Colonic mucosa (tissue), 4 donors: ENCODE data around the gene EIF2S1. TPM values are rescaled to one million over a fixed set of nuclear protein-coding genes. Genes with fewer than 3 reads are reported as not detected.

ENCODE experiments used
- DNase-seq: peaks from one replicate; pipeline ENCODE4 v3.0.0-alpha.2; 2020
- H3K27ac ChIP-seq: fragments of 200-600 bp; one replicate; pipeline ENCODE4 v1.8.0; 2021
- H3K27me3 ChIP-seq: fragments of 200-600 bp; one replicate; pipeline ENCODE4 v1.8.0; 2021
- H3K36me3 ChIP-seq: fragments of 200-600 bp; one replicate; pipeline ENCODE4 v1.8.0; 2021
- H3K4me1 ChIP-seq: fragments of 200-600 bp; one replicate; pipeline ENCODE4 v1.8.0; 2021; ENCODE audit warnings: mild to moderate bottlenecking
- H3K4me3 ChIP-seq: fragments of 200-600 bp; one replicate; pipeline ENCODE4 v1.8.0; 2021
- H3K9ac ChIP-seq, 2 donors: one replicate each; pipeline ENCODE4 v1.7.0; 2013; ENCODE audit warnings: control low read depth in 2 of 2, low read depth in 2 of 2, low read length in 2 of 2
- H3K9me3 ChIP-seq: fragments of 200-600 bp; one replicate; pipeline ENCODE4 v1.8.0; 2021
- CTCF ChIP-seq: fragments of 200-600 bp; IDR thresholded peaks from one replicate; pipeline ENCODE4 v1.8.0; 2022; ENCODE audit warnings: antibody characterized with exemption, mild to moderate bottlenecking
- intact Hi-C: fragments of 100-400 bp; cut with DNase I; formaldehyde crosslinking; loops from one replicate; pipeline ENCODE4 v1.14.1; 2022
- total RNA-seq, 2 donors: library from RNA; stranded (reverse); fragmentation: NEBNext Ultra II Directional in 1 of 2; extraction: Animal tissue kit (Norgen Biotek cat#: 25700) in 1 of 2; gene quantifications; one replicate each; pipeline ENCODE4 v1.2.1, GENCODE V29; 2021
- donor health status: healthy.
- donor health status: DM: no; HTN: no; CAD: no.
- donor health status: DM: no; HTN: no; CAD: no.

The EIF2S1 gene
- total RNA-seq, 2 donors from 2014 or later, result 73.7 to 130 TPM

- Histone ChIP-seq H3K27ac (peak overlapping the region; percentile 80), H3K9ac (peak overlapping the region in 1 of 2 donors; percentile 7)
- DNase-seq, result peak; percentile 69
Measured at GRCh38 chr14:67418401-67419191, 58.5 kb downstream of the EIF2S1 start.

GRCh38 chr14:67420102-67420739 lies 60.1 kb downstream of the EIF2S1 start:
- peak; percentile 65 for TF ChIP-seq CTCF
- no peak overlapping the region for H3K4me3 ChIP-seq
- intact Hi-C loops, result loop anchor here (10.0 kb wide), 2 partner anchors 245 to 285 kb away; partner anchors contain the start of gene RDH12
- no peak overlapping the region for H3K9ac ChIP-seq
- peak overlapping the region; percentile 80 for H3K27ac ChIP-seq
- peak; percentile 63 for DNase-seq
- no peaks in the 10 kb centered on the region for H3K4me1 ChIP-seq
- no peaks in the 10 kb centered on the region for H3K9me3 ChIP-seq
- no peaks in the 10 kb centered on the region for H3K36me3 ChIP-seq
- H3K27me3 ChIP-seq, result no peaks in the 10 kb centered on the region

More at GRCh38 chr14:67418401-67419191, 58.5 kb downstream of the EIF2S1 start:
- intact Hi-C loops, result no loop called here
- no peak for TF ChIP-seq CTCF
- Histone ChIP-seq H3K27me3 (no peaks in the 10 kb centered on the region), H3K4me3 (no peak overlapping the region), H3K4me1 (no peaks in the 10 kb centered on the region), H3K36me3 (no peaks in the 10 kb centered on the region), H3K9me3 (no peaks in the 10 kb centered on the region)

- H3K4me3 ChIP-seq, result no peak overlapping the region
- H3K36me3 ChIP-seq, result no peaks in the 10 kb centered on the region
- no peaks in the 10 kb centered on the region for H3K4me1 ChIP-seq
- TF ChIP-seq CTCF, result no peak
- no peak overlapping the region for H3K9ac ChIP-seq
- DNase-seq, result no peak
- no peak overlapping the region for H3K27ac ChIP-seq
- H3K27me3 ChIP-seq, result no peaks in the 10 kb centered on the region
- no peaks in the 10 kb centered on the region for H3K9me3 ChIP-seq
- intact Hi-C loops, result loop anchor here (10.0 kb wide), 2 partner anchors 243 to 283 kb away; partner anchors contain the start of gene RDH12
Measured at GRCh38 chr14:67421356-67422224, 61.5 kb downstream of the EIF2S1 start.

- intact Hi-C loops, result loop anchor here (10.0 kb wide), 2 partner anchors 241 to 281 kb away; partner anchors contain the start of gene RDH12
- Histone ChIP-seq H3K27ac (no peak overlapping the region), H3K9ac (no peak overlapping the region), H3K36me3 (no peaks in the 10 kb centered on the region), H3K9me3 (no peaks in the 10 kb centered on the region), H3K4me3 (no peak overlapping the region), H3K27me3 (no peaks in the 10 kb centered on the region), H3K4me1 (peaks cover 7% of the 10 kb centered on the region)
- DNase-seq, result no peak
- no peak for TF ChIP-seq CTCF
Measured at GRCh38 chr14:67423424-67423823, 63.3 kb downstream of the EIF2S1 start.

- Histone ChIP-seq H3K9me3 (no peaks in the 10 kb centered on the region), H3K36me3 (no peaks in the 10 kb centered on the region), H3K27ac (no peak overlapping the region), H3K4me1 (peaks cover 9% of the 10 kb centered on the region), H3K9ac (no peak overlapping the region), H3K27me3 (no peaks in the 10 kb centered on the region), H3K4me3 (no peak overlapping the region)
- intact Hi-C loops, result loop anchor here (10.0 kb wide), 2 partner anchors 240 to 280 kb away; partner anchors contain the start of gene RDH12
- no peak for DNase-seq
- TF ChIP-seq CTCF, result no peak
Measured at GRCh38 chr14:67424539-67424938, 64.4 kb downstream of the EIF2S1 start.
